Measurements from ENCODE around the gene KIF18A.
A peak's percentile ranks its signal among the peaks of the same experiment; 100 is the strongest.
"Not testable (repeated sequence)": the region's sequence is repeated elsewhere in the genome, so short reads cannot be mapped to it uniquely, and the experiment has no call there.

The KIF18A gene

GRCh38 chr11:28107191-28107749 lies 686 bp downstream of the KIF18A start:
- no peak for DNase-seq (ENCODE audit: extremely low read depth, low read depth)
- peak overlapping the region; percentile 85 for H3K4me3 ChIP-seq (replicated peaks; ENCODE audit: low read depth, low read length)
- TF ChIP-seq CTCF (IDR thresholded peaks at IDR 0.05; ENCODE audit: low read depth, low read length, missing control alignments), result no peak

GRCh38 chr11:28106353-28107043 lies 1.5 kb downstream of the KIF18A start:
- H3K4me3 ChIP-seq (replicated peaks; ENCODE audit: low read depth, low read length), result peak overlapping the region; percentile 85
- DNase-seq (ENCODE audit: extremely low read depth, low read depth), result no peak
- TF ChIP-seq CTCF (IDR thresholded peaks at IDR 0.05; ENCODE audit: low read depth, low read length, missing control alignments), result no peak

GRCh38 chr11:28105869-28106268 lies 2.1 kb downstream of the KIF18A start:
- peak overlapping the region; percentile 85 for H3K4me3 ChIP-seq (replicated peaks; ENCODE audit: low read depth, low read length)
- no peak for TF ChIP-seq CTCF (IDR thresholded peaks at IDR 0.05; ENCODE audit: low read depth, low read length, missing control alignments)
- no peak for DNase-seq (ENCODE audit: extremely low read depth, low read depth)

- DNase-seq (ENCODE audit: extremely low read depth, low read depth), result no peak
- H3K4me3 ChIP-seq (replicated peaks; ENCODE audit: low read depth, low read length), result peak overlapping the region; percentile 85; the same call in 1 of the 2 replicates
These were observed 3.0 kb downstream of the KIF18A start for GRCh38 chr11:28104984-28105383.

GRCh38 chr11:28104425-28104824 lies 3.5 kb downstream of the KIF18A start:
- TF ChIP-seq CTCF (IDR thresholded peaks at IDR 0.05; ENCODE audit: low read depth, low read length, missing control alignments), result no peak
- DNase-seq (ENCODE audit: extremely low read depth, low read depth), result no peak

More at GRCh38 chr11:28104984-28105383, 3.0 kb downstream of the KIF18A start:
- TF ChIP-seq CTCF (IDR thresholded peaks at IDR 0.05; ENCODE audit: low read depth, low read length, missing control alignments), result no peak

GRCh38 chr11:28102300-28102699 lies 5.7 kb downstream of the KIF18A start:
- not testable (repeated sequence) for DNase-seq (ENCODE audit: extremely low read depth, low read depth); H3K4me3 ChIP-seq (replicated peaks; ENCODE audit: low read depth, low read length)

More at GRCh38 chr11:28104425-28104824, 3.5 kb downstream of the KIF18A start:
- H3K4me3 ChIP-seq (replicated peaks; ENCODE audit: low read depth, low read length), result no peak overlapping the region

- DNase-seq (ENCODE audit: extremely low read depth, low read depth), result no peak
- H3K4me3 ChIP-seq (replicated peaks; ENCODE audit: low read depth, low read length), result no peak overlapping the region
- TF ChIP-seq CTCF (IDR thresholded peaks at IDR 0.05; ENCODE audit: low read depth, low read length, missing control alignments), result no peak
These were observed 7.3 kb downstream of the KIF18A start for GRCh38 chr11:28100665-28101064.
